CD4-positive, alpha-beta T cell (primary cell): ENCODE results near the gene PCCA. TPM values are rescaled to one million over a fixed set of nuclear protein-coding genes. Genes with fewer than 3 reads are reported as not detected.
"Not testable (repeated sequence)": the region's sequence is repeated elsewhere in the genome, so short reads cannot be mapped to it uniquely, and the experiment has no call there.

Experiments used
- ATAC-seq: fragments of 200-7000 bp; cut with Tn5 transposase; one replicate; pipeline ENCODE4 v1.10.0; 2022; ENCODE audit warnings: mild to moderate bottlenecking; ENCODE audit not compliant: poor library complexity
- CTCF ChIA-PET: fragments of 350-600 bp; sonication (Branson Sonifier 250); formaldehyde crosslinking; loops from one replicate; lab custom pipeline; 2021; ENCODE audit warnings: antibody characterized with exemption, inconsistent platforms; lab: Charles Lee
- POLR2A ChIA-PET: fragments of 350-600 bp; sonication (Branson Sonifier 250); formaldehyde crosslinking; loops from one replicate; lab custom pipeline; 2021; ENCODE audit warnings: antibody characterized with exemption, inconsistent platforms; lab: Charles Lee
- DNase-seq, 14 experiments: peaks; one replicate each; pipeline ENCODE4 v3.0.0-alpha.2; 2013 to 2020; ENCODE audit warnings: mixed read lengths in 2 of 14
- H3K27ac ChIP-seq, 2 donors: one replicate each; pipeline versions ENCODE4 v1.5.1 to v1.7.0; 2013; ENCODE audit warnings: low read length in 2 of 2, low read depth in 1 of 2, mild to moderate bottlenecking in 1 of 2
- H3K27me3 ChIP-seq, 2 experiments: 1 replicate in 1 of 2; 2 replicates in 1 of 2; pipeline versions ENCODE4 v1.6.1 to v1.7.0; 2013; ENCODE audit warnings: low read length in 2 of 2, control low read depth in 1 of 2, mild to moderate bottlenecking in 1 of 2, moderate library complexity in 1 of 2; ENCODE audit not compliant: insufficient read depth in 2 of 2, control insufficient read depth in 1 of 2
- H3K36me3 ChIP-seq: one replicate; pipeline ENCODE4 v1.6.1; 2013; ENCODE audit warnings: low read length, control low read depth; ENCODE audit not compliant: insufficient read depth
- H3K4me1 ChIP-seq: one replicate; pipeline ENCODE4 v1.6.1; 2013; ENCODE audit warnings: low read length, control low read depth; ENCODE audit not compliant: insufficient read depth
- H3K4me3 ChIP-seq: one replicate; pipeline ENCODE4 v1.5.1; 2013; ENCODE audit warnings: mild to moderate bottlenecking, low read length, moderate library complexity
- H3K9me3 ChIP-seq, 2 experiments: 1 replicate in 1 of 2; 2 replicates in 1 of 2; pipeline versions ENCODE4 v1.6.1 to v1.7.0; 2013; ENCODE audit warnings: low read length in 2 of 2, mild to moderate bottlenecking in 2 of 2, control low read depth in 1 of 2, moderate library complexity in 1 of 2; ENCODE audit not compliant: control insufficient read depth in 1 of 2, insufficient read depth in 1 of 2
- H3K27ac Mint-ChIP-seq: one replicate; pipeline ENCODE4 v1.8.0; 2020; ENCODE audit warnings: mixed read lengths
- H3K27me3 Mint-ChIP-seq: one replicate; pipeline ENCODE4 v1.8.0; 2021; ENCODE audit warnings: mixed read lengths
- H3K36me3 Mint-ChIP-seq: one replicate; pipeline ENCODE4 v1.8.0; 2021; ENCODE audit warnings: low read depth, mixed read lengths
- H3K4me1 Mint-ChIP-seq: one replicate; pipeline ENCODE4 v1.8.0; 2021; ENCODE audit warnings: low read depth, mixed read lengths
- H3K4me3 Mint-ChIP-seq: one replicate; pipeline ENCODE4 v1.8.0; 2020; ENCODE audit warnings: mild to moderate bottlenecking, mixed read lengths
- H3K9me3 Mint-ChIP-seq: one replicate; pipeline ENCODE4 v1.8.0; 2020; ENCODE audit warnings: mixed read lengths
- intact Hi-C, 2 experiments: fragments of 100-400 bp; cut with DNase I in 1 of 2; cut with micrococcal nuclease in 1 of 2; formaldehyde crosslinking; loops; one replicate each; pipeline versions ENCODE4 v1.15.1 to v1.9.0; 2023 to 2025; cut with DNase I, micrococcal nuclease
- total RNA-seq, 174 experiments: library from RNA in 2 of 174; stranded (reverse) in 2 of 174; gene quantifications; one replicate each; pipeline ENCODE4 v1.2.3 and lab custom pipeline; 2021 to 2026
- TF ChIP-seq, protein P1 (sequence below): fragments of 200-600 bp; IDR thresholded peaks from one replicate; pipeline ENCODE4 v1.8.0; 2022; ENCODE audit warnings: antibody characterized with exemption, mild to moderate bottlenecking

Gene PCCA
- total RNA-seq, 2 experiments from 2014 or later = 4.7 to 5.2 TPM

DNA sequence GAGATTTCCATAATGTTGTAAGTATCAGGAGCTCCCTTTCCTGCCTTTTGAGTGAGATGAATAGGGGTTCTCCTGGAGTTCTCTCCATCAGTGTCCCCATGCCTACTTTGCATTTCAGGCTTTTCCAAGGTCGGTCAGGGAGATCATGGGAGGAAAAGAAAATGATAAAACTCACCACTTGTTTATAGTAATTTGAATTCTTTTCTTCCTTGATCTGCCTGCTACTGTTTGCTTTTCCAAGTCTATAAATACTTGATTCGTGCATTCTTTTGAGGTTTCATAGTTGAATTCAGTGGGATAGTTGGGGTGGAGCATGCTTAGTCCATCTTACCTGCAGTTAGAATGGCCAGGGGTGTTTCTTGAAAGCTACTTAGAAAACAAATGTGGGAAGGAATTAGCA is 51.5 kb downstream of the PCCA start:
- DNase-seq (no peak), ATAC-seq (no peak)
- no peak overlapping the region for H3K4me3 Mint-ChIP-seq
- peaks cover 5% of the 10 kb centered on the region for H3K9me3 Mint-ChIP-seq
- ChIA-PET CTCF (no interaction called here), POLR2A (no interaction called here)
- Histone ChIP-seq H3K36me3 (no peaks in the 10 kb centered on the region), H3K27me3 (no peaks in the 10 kb centered on the region), H3K4me1 (no peaks in the 10 kb centered on the region), H3K9me3 (no peaks in the 10 kb centered on the region), H3K4me3 (no peak overlapping the region), H3K27ac (no peak overlapping the region)
- H3K27me3 Mint-ChIP-seq = no peaks in the 10 kb centered on the region
- intact Hi-C loops = no loop called here
- no peaks in the 10 kb centered on the region for H3K4me1 Mint-ChIP-seq
- TF ChIP-seq, protein P1, sequence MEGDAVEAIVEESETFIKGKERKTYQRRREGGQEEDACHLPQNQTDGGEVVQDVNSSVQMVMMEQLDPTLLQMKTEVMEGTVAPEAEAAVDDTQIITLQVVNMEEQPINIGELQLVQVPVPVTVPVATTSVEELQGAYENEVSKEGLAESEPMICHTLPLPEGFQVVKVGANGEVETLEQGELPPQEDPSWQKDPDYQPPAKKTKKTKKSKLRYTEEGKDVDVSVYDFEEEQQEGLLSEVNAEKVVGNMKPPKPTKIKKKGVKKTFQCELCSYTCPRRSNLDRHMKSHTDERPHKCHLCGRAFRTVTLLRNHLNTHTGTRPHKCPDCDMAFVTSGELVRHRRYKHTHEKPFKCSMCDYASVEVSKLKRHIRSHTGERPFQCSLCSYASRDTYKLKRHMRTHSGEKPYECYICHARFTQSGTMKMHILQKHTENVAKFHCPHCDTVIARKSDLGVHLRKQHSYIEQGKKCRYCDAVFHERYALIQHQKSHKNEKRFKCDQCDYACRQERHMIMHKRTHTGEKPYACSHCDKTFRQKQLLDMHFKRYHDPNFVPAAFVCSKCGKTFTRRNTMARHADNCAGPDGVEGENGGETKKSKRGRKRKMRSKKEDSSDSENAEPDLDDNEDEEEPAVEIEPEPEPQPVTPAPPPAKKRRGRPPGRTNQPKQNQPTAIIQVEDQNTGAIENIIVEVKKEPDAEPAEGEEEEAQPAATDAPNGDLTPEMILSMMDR = no peak
- no peak overlapping the region for H3K27ac Mint-ChIP-seq
- H3K36me3 Mint-ChIP-seq = peaks cover 20% of the 10 kb centered on the region

DNA sequence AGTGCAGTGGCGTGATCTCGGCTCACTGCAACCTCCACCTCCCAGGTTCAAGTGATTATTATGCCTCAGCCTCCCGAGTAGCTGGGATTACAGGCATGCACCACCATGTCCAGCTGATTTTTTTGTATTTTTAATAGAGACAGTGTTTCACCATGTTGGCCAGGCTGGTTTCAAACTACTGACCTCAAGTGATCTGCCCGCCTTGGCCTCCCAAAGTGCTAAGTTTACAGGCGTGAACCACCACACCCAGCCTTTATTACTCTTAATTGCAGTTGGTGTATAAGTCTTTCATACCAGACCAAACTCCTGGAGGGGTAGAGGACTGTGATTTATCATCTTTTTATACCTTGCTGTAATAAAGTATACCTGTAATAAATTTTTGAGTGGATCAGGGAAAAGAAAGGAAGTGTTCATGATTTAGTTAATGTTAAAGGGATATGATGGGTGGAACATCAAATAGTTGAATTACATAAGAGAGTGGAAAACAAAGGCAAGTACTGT is 52.6 kb downstream of the PCCA start:
- H3K27me3 Mint-ChIP-seq, H3K9me3 Mint-ChIP-seq, H3K27me3 ChIP-seq, H3K4me3 Mint-ChIP-seq, DNase-seq, H3K9me3 ChIP-seq, H3K4me3 ChIP-seq, H3K4me1 ChIP-seq, intact Hi-C loops, H3K4me1 Mint-ChIP-seq, H3K27ac ChIP-seq, ATAC-seq, H3K36me3 ChIP-seq, H3K27ac Mint-ChIP-seq, POLR2A ChIA-PET, CTCF ChIA-PET: not testable (repeated sequence)
- peaks cover 21% of the 10 kb centered on the region for H3K36me3 Mint-ChIP-seq

DNA sequence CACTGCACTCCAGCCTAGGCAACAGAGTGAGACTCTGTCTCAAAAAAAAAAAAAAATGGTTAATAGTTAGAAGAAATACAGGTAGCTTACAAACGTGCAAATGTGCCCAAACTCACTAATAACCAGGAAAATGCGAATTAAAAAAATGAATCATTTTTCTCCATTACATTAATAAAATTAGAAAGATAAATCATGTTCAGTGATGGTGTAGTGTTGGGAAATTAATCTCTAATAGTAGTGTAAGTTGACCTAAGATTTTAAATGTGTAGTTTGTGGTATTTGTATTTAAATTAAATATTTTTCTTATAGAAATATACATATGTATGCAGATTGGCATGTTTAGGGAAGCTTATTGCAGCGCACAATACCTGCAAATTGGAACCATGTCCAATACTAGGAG is 57.6 kb downstream of the PCCA start:
- H3K9me3 Mint-ChIP-seq = peaks cover 3% of the 10 kb centered on the region
- H3K4me1 ChIP-seq = no peaks in the 10 kb centered on the region
- H3K36me3 Mint-ChIP-seq = peaks cover 29% of the 10 kb centered on the region
- no peaks in the 10 kb centered on the region for H3K36me3 ChIP-seq
- ChIA-PET POLR2A (no interaction called here), CTCF (no interaction called here)
- H3K27ac Mint-ChIP-seq = no peak overlapping the region
- no peaks in the 10 kb centered on the region for H3K4me1 Mint-ChIP-seq
- no peak overlapping the region for H3K4me3 Mint-ChIP-seq
- intact Hi-C loops = no loop called here
- no peak overlapping the region for H3K27ac ChIP-seq
- ATAC-seq = no peak
- DNase-seq = no peak
- TF ChIP-seq, protein P1 = no peak
- H3K27me3 ChIP-seq = no peaks in the 10 kb centered on the region
- H3K4me3 ChIP-seq = no peak overlapping the region
- no peaks in the 10 kb centered on the region for H3K27me3 Mint-ChIP-seq
- H3K9me3 ChIP-seq = peaks cover 0 to 8% of the 10 kb centered on the region in 2 experiments

DNA sequence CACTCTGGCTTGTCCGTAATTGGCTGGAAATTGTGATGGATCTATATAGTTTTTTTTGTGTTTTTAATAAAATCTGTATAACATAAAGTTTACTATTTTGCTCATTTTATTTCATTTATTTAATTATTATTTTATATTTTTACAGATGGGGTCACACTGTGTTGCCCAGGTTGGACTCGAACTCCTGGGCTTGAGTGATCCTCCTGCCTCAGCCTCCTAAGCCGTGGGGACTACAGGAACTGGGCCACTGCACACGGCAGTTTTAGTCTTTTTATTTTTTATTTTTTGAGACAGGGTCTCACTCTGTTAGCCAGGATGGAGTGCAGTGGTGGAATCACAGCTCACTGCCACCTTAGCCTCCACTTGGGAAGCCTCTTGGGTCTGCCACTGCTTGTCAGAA is 58.9 kb downstream of the PCCA start:
- TF ChIP-seq, protein P1 = no peak
- Histone ChIP-seq H3K36me3 (no peaks in the 10 kb centered on the region), H3K4me1 (no peaks in the 10 kb centered on the region), H3K27me3 (no peaks in the 10 kb centered on the region), H3K4me3 (no peak overlapping the region), H3K27ac (no peak overlapping the region), H3K9me3 (peaks cover 0 to 8% of the 10 kb centered on the region in 2 experiments)
- ChIA-PET POLR2A (no interaction called here), CTCF (no interaction called here)
- intact Hi-C loops = no loop called here
- Mint-ChIP-seq H3K36me3 (peaks cover 29% of the 10 kb centered on the region), H3K4me1 (no peaks in the 10 kb centered on the region), H3K27me3 (no peaks in the 10 kb centered on the region), H3K4me3 (no peak overlapping the region), H3K9me3 (peaks cover 3% of the 10 kb centered on the region), H3K27ac (no peak overlapping the region)
- DNase-seq (no peak), ATAC-seq (no peak)
